H9 (cell line): ENCODE results near the gene ATG5. TPM values are rescaled to one million over a fixed set of nuclear protein-coding genes. Genes with fewer than 3 reads are reported as not detected.

Experiments used
- DNase-seq: peaks from one replicate; pipeline ENCODE4 v3.0.0-alpha.2; 2017
- H2AFZ ChIP-seq: one replicate; pipeline ENCODE4 v1.6.1; 2013; ENCODE audit warnings: mild to moderate bottlenecking, low read length, control low read depth, moderate library complexity
- H2AK5ac ChIP-seq: 2 replicates; pipeline ENCODE4 v1.6.1; 2013; ENCODE audit warnings: low read length, control low read depth, mixed read lengths; ENCODE audit not compliant: insufficient read length
- H2BK120ac ChIP-seq: one replicate; pipeline ENCODE4 v1.6.1; 2013; ENCODE audit warnings: low read depth, mild to moderate bottlenecking, low read length, control low read depth, inconsistent platforms; ENCODE audit not compliant: poor library complexity, severe bottlenecking
- H2BK12ac ChIP-seq: 2 replicates; pipeline ENCODE4 v1.6.1; 2013; ENCODE audit warnings: low read length, control low read depth, mixed read lengths, low read depth; ENCODE audit not compliant: insufficient read length
- H2BK15ac ChIP-seq: 2 replicates; pipeline ENCODE4 v1.6.1; 2013; ENCODE audit warnings: low read depth, low read length, control low read depth
- H2BK20ac ChIP-seq: one replicate; pipeline ENCODE4 v1.6.1; 2013; ENCODE audit warnings: low read depth, mild to moderate bottlenecking, low read length, control low read depth, inconsistent platforms; ENCODE audit not compliant: poor library complexity, severe bottlenecking
- H2BK5ac ChIP-seq: 2 replicates; pipeline ENCODE4 v1.6.1; 2013; ENCODE audit warnings: low read length, control low read depth, mixed read lengths; ENCODE audit not compliant: insufficient read length
- H3K14ac ChIP-seq: 2 replicates; pipeline ENCODE4 v1.6.1; 2013; ENCODE audit warnings: low read length, control low read depth; ENCODE audit not compliant: insufficient read depth
- H3K18ac ChIP-seq: 2 replicates; pipeline ENCODE4 v1.6.1; 2013; ENCODE audit warnings: low read depth, mild to moderate bottlenecking, mixed read lengths, low read length, control low read depth; ENCODE audit not compliant: insufficient read length
- H3K23ac ChIP-seq: 2 replicates; pipeline ENCODE4 v1.6.1; 2013; ENCODE audit warnings: low read length, control low read depth, mixed read lengths, low read depth; ENCODE audit not compliant: insufficient read length
- H3K23me2 ChIP-seq: 2 replicates; pipeline ENCODE4 v1.6.1; 2013; ENCODE audit warnings: low read depth, mild to moderate bottlenecking, mixed read lengths, low read length, control low read depth; ENCODE audit not compliant: insufficient read length, poor library complexity, severe bottlenecking
- H3K27ac ChIP-seq: 2 replicates; pipeline ENCODE4 v1.5.1; 2013; ENCODE audit warnings: low read length, control low read depth, mixed read lengths, low read depth; ENCODE audit not compliant: insufficient read length
- H3K27me3 ChIP-seq: 2 replicates; pipeline ENCODE4 v1.6.1; 2013; ENCODE audit warnings: low read length, control low read depth, inconsistent platforms; ENCODE audit not compliant: insufficient read depth
- H3K4ac ChIP-seq: 2 replicates; pipeline ENCODE4 v1.6.1; 2013; ENCODE audit warnings: low read depth, mild to moderate bottlenecking, control low read depth, inconsistent platforms, low read length, moderate library complexity
- H3K4me1 ChIP-seq: 2 replicates; pipeline ENCODE4 v1.6.1; 2013; ENCODE audit warnings: low read length, control low read depth, inconsistent platforms; ENCODE audit not compliant: insufficient read depth
- H3K4me2 ChIP-seq: 2 replicates; pipeline ENCODE4 v1.6.1; 2013; ENCODE audit warnings: low read length, control low read depth, mixed read lengths; ENCODE audit not compliant: insufficient read length, insufficient read depth
- H3K56ac ChIP-seq: 2 replicates; pipeline ENCODE4 v1.6.1; 2013; ENCODE audit warnings: low read depth, mild to moderate bottlenecking, mixed read lengths, low read length, control low read depth; ENCODE audit not compliant: insufficient read length
- H3K79me1 ChIP-seq: 2 replicates; pipeline ENCODE4 v1.6.1; 2013; ENCODE audit warnings: low read depth, mild to moderate bottlenecking, moderate library complexity, low read length, control low read depth, inconsistent platforms; ENCODE audit not compliant: insufficient read depth, poor library complexity, severe bottlenecking
- H3K79me2 ChIP-seq: 2 replicates; pipeline ENCODE4 v1.6.1; 2013; ENCODE audit warnings: low read length, control low read depth, inconsistent platforms; ENCODE audit not compliant: insufficient read depth
- H3K9ac ChIP-seq: 2 replicates; pipeline ENCODE4 v1.6.1; 2013; ENCODE audit warnings: low read length, control low read depth, mixed read lengths; ENCODE audit not compliant: insufficient read length; ENCODE audit errors: extremely low read depth
- H3K9me3 ChIP-seq: one replicate; pipeline ENCODE4 v1.6.1; 2013; ENCODE audit warnings: low read depth, low read length, inconsistent platforms; ENCODE audit not compliant: control insufficient read depth
- H3T11ph ChIP-seq: one replicate; pipeline ENCODE4 v1.6.1; 2013; ENCODE audit warnings: mild to moderate bottlenecking, low read length, control low read depth, inconsistent platforms
- H4K20me1 ChIP-seq: one replicate; pipeline ENCODE4 v1.6.1; 2013; ENCODE audit not compliant: control insufficient read depth, insufficient read length, insufficient read depth
- H4K5ac ChIP-seq: 2 replicates; pipeline ENCODE4 v1.6.1; 2013; ENCODE audit warnings: low read depth, mild to moderate bottlenecking, mixed read lengths, low read length, control low read depth; ENCODE audit not compliant: insufficient read length
- H4K8ac ChIP-seq: replicated peaks from 2 replicates; pipeline ENCODE4 v1.6.1; 2013; ENCODE audit warnings: low read length, control low read depth, mixed read lengths, low read depth; ENCODE audit not compliant: insufficient read length
- H4K91ac ChIP-seq: 2 replicates; pipeline ENCODE4 v1.6.1; 2013; ENCODE audit warnings: low read depth, mild to moderate bottlenecking, moderate library complexity, mixed read lengths, low read length, control low read depth; ENCODE audit not compliant: insufficient read length
- H3K27ac Mint-ChIP-seq, 3 experiments: 2 replicates in 2 of 3; 3 replicates in 1 of 3; pipeline ENCODE4 v1.8.0; 2020 to 2021; ENCODE audit warnings: mixed read lengths in 3 of 3, mild to moderate bottlenecking in 1 of 3, moderate library complexity in 1 of 3
- H3K27me3 Mint-ChIP-seq: 2 replicates; pipeline ENCODE4 v1.8.0; 2021; ENCODE audit warnings: low read depth, mild to moderate bottlenecking, moderate library complexity, mixed read lengths
- H3K36me3 Mint-ChIP-seq, 3 experiments: 2 replicates in 2 of 3; 3 replicates in 1 of 3; pipeline ENCODE4 v1.8.0; 2020 to 2021; ENCODE audit warnings: low read depth in 3 of 3, mixed read lengths in 3 of 3; ENCODE audit not compliant: insufficient read depth in 1 of 3
- H3K4me1 Mint-ChIP-seq, 2 experiments: 2 replicates each; pipeline ENCODE4 v1.8.0; 2020; ENCODE audit warnings: mixed read lengths in 2 of 2
- H3K4me3 Mint-ChIP-seq, 2 experiments: 2 replicates in 1 of 2; 3 replicates in 1 of 2; pipeline ENCODE4 v1.8.0; 2020 to 2021; ENCODE audit warnings: mild to moderate bottlenecking in 2 of 2, mixed read lengths in 2 of 2, moderate library complexity in 1 of 2
- H3K9me3 Mint-ChIP-seq, 2 experiments: 2 replicates in 1 of 2; 3 replicates in 1 of 2; pipeline ENCODE4 v1.8.0; 2020; ENCODE audit warnings: mild to moderate bottlenecking in 2 of 2, mixed read lengths in 2 of 2, moderate library complexity in 1 of 2
- CTCF ChIP-seq: fragments of 200-600 bp; sonication (generic); conservative IDR thresholded peaks from 3 replicates; pipeline ENCODE4 v1.8.0; 2021; ENCODE audit warnings: antibody characterized with exemption, mild to moderate bottlenecking
- WGBS: extraction: QIAGEN DNeasy Blood & Tissue Kit; methylation state at CpG from one replicate; pipeline ENCODE4 v1.1.7; 2013; ENCODE audit warnings: missing lambda C conversion rate, low lambda C conversion rate, mixed read lengths; ENCODE audit not compliant: insufficient read length; ENCODE audit errors: extremely low coverage; 5-methylcytosine and 5-hydroxymethylcytosine counted together
- total RNA-seq: library from RNA; stranded (reverse); gene quantifications from 2 replicates; pipeline ENCODE4 v1.2.1, GENCODE V29; 2021

The ATG5 gene
- total RNA-seq, 1 experiment from 2014 or later = 36.7 TPM

DNA sequence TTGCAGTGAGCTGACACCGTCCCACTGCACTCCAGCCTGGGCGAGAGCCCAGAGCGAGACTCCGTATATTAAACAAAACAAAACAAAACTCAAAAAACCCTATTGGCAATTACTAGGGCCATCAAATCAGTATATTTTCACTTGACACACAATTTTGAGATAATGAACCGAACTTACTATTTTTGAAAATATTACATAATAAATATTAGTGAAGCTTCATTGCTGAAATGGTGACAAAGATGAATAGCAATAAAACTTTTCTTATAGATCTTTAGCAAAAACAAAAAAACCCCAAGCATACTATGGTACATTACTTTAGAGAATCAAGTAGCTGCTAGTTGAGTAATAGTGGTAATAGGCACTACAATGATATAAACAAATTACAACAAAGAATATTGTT, 113.0 kb downstream of the ATG5 start:
- DNase-seq = no peak
- Histone ChIP-seq H3K27me3 (no peaks in the 10 kb centered on the region), H3K9me3 (no peaks in the 10 kb centered on the region), H4K20me1 (no peaks in the 10 kb centered on the region), H3T11ph (no peak overlapping the region), H3K4me2 (no peak overlapping the region), H3K4me1 (no peaks in the 10 kb centered on the region), H3K23me2 (no peaks in the 10 kb centered on the region), H2AK5ac (no peak overlapping the region), H2BK5ac (no peak overlapping the region), H3K23ac (no peak overlapping the region), H3K9ac (no peak overlapping the region), H3K18ac (no peak overlapping the region), H3K27ac (no peak overlapping the region), H2BK15ac (no peak overlapping the region), H4K5ac (no peak overlapping the region), H4K91ac (no peak overlapping the region), H3K14ac (no peak overlapping the region), H2BK20ac (no peak overlapping the region), H3K79me1 (no peaks in the 10 kb centered on the region), H3K79me2 (peaks cover 1% of the 10 kb centered on the region; the same call in 1 of the 2 replicates), H2BK12ac (no peak overlapping the region), H2AFZ (no peak overlapping the region), H3K4ac (no peak overlapping the region), H4K8ac (no peak overlapping the region), H2BK120ac (no peak overlapping the region), H3K56ac (no peak overlapping the region)
- Mint-ChIP-seq H3K4me1 (peaks cover 13 to 14% of the 10 kb centered on the region in 2 experiments), H3K36me3 (peaks cover 0 to 17% (median 3%) of the 10 kb centered on the region in 3 experiments; a peak in 6 of 7 replicates), H3K27me3 (no peaks in the 10 kb centered on the region), H3K27ac (no peak overlapping the region), H3K4me3 (no peak overlapping the region), H3K9me3 (no peaks in the 10 kb centered on the region)
- no peak for TF ChIP-seq CTCF
- no CpG with 5 or more reads among the region's 5 CpGs for WGBS
